Thoracic aorta (tissue), 2 donors: ENCODE results near the gene RPE. TPM values are rescaled to one million over a fixed set of nuclear protein-coding genes. Genes with fewer than 3 reads are reported as not detected.

ENCODE experiments used
- ATAC-seq: fragments of 150-250 bp; one replicate; pipeline ENCODE4 v1.8.0; 2017; ENCODE audit warnings: low read depth; ENCODE audit not compliant: insufficient number of reproducible peaks, low FRiP score
- DNase-seq: peaks from one replicate; pipeline ENCODE4 v3.0.0-alpha.2; 2020; ENCODE audit warnings: low spot score
- H3K27ac ChIP-seq, 2 donors: fragments of 200-600 bp; sonication (generic); 1 replicate in 1 of 2; 2 replicates in 1 of 2; pipeline ENCODE4 v1.5.1; 2016; ENCODE audit warnings: mild to moderate bottlenecking in 2 of 2, moderate library complexity in 2 of 2
- H3K27me3 ChIP-seq: fragments of 200-600 bp; sonication (generic); replicated peaks from 2 replicates; pipeline ENCODE4 v1.6.0; 2016; ENCODE audit warnings: mild to moderate bottlenecking; ENCODE audit not compliant: insufficient read depth
- H3K36me3 ChIP-seq: fragments of 200-600 bp; sonication (generic); one replicate; pipeline ENCODE4 v1.5.1; 2016
- H3K4me1 ChIP-seq, 2 donors: fragments of 200-600 bp; sonication (generic); 1 replicate in 1 of 2; 2 replicates in 1 of 2; pipeline versions ENCODE4 v1.5.1 to v1.6.0; 2016; ENCODE audit warnings: low read depth in 2 of 2, mild to moderate bottlenecking in 1 of 2; ENCODE audit not compliant: control insufficient read depth in 1 of 2
- H3K4me3 ChIP-seq: fragments of 200-600 bp; sonication (generic); 2 replicates; pipeline ENCODE4 v1.5.1; 2016; ENCODE audit warnings: mild to moderate bottlenecking
- H3K9me3 ChIP-seq: fragments of 200-600 bp; sonication (generic); 2 replicates; pipeline ENCODE4 v1.5.1; 2016
- CTCF ChIP-seq: fragments of 200-600 bp; sonication (generic); IDR thresholded peaks from one replicate; pipeline ENCODE4 v1.5.1; 2019; ENCODE audit warnings: antibody characterized with exemption
- total RNA-seq, 2 donors: library from RNA; depleted of rRNA; stranded (reverse); fragments of >200 nt; gene quantifications; one replicate each; pipeline versions ENCODE4 v1.1.0 to v1.2.3, GENCODE V29; 2016

RPE gene
- total RNA-seq, 2 donors from 2014 or later, result 27.1 to 84.9 TPM

GRCh38 chr2:209960676-209961630 is 41.5 kb upstream of the RPE start:
- TF ChIP-seq CTCF, result peak; percentile 45
- no peak overlapping the region for H3K27ac ChIP-seq
- peaks cover 0 to 8% of the 10 kb centered on the region in 2 donors for H3K4me1 ChIP-seq
- H3K9me3 ChIP-seq, result no peaks in the 10 kb centered on the region
- no peak overlapping the region for H3K4me3 ChIP-seq
- H3K36me3 ChIP-seq, result no peaks in the 10 kb centered on the region
- ATAC-seq (no peak), DNase-seq (no peak)
- H3K27me3 ChIP-seq, result no peaks in the 10 kb centered on the region

GRCh38 chr2:209965723-209966122 is 36.7 kb upstream of the RPE start:
- no peaks in the 10 kb centered on the region for H3K4me1 ChIP-seq

GRCh38 chr2:209969692-209970091 is 32.7 kb upstream of the RPE start:
- no peaks in the 10 kb centered on the region for H3K4me1 ChIP-seq
- H3K27ac ChIP-seq, result no peak overlapping the region
- DNase-seq, result no peak
- no peaks in the 10 kb centered on the region for H3K36me3 ChIP-seq
- no peaks in the 10 kb centered on the region for H3K9me3 ChIP-seq
- no peak overlapping the region for H3K4me3 ChIP-seq
- no peaks in the 10 kb centered on the region for H3K27me3 ChIP-seq
- no peak for TF ChIP-seq CTCF
- no peak for ATAC-seq

More at GRCh38 chr2:209965723-209966122, 36.7 kb upstream of the RPE start:
- ATAC-seq (no peak), DNase-seq (no peak)
- Histone ChIP-seq H3K27ac (no peak overlapping the region), H3K4me3 (no peak overlapping the region), H3K9me3 (no peaks in the 10 kb centered on the region), H3K27me3 (no peaks in the 10 kb centered on the region), H3K36me3 (no peaks in the 10 kb centered on the region)
- TF ChIP-seq CTCF, result no peak

GRCh38 chr2:209970271-209970670 is 32.2 kb upstream of the RPE start:
- Histone ChIP-seq H3K9me3 (no peaks in the 10 kb centered on the region), H3K27ac (no peak overlapping the region), H3K4me3 (no peak overlapping the region), H3K4me1 (no peaks in the 10 kb centered on the region), H3K27me3 (no peaks in the 10 kb centered on the region), H3K36me3 (no peaks in the 10 kb centered on the region)
- ATAC-seq, result no peak
- no peak for DNase-seq
- TF ChIP-seq CTCF, result no peak

GRCh38 chr2:209970711-209971110 is 31.7 kb upstream of the RPE start:
- no peak for TF ChIP-seq CTCF
- no peaks in the 10 kb centered on the region for H3K27me3 ChIP-seq
- no peaks in the 10 kb centered on the region for H3K9me3 ChIP-seq
- H3K27ac ChIP-seq, result no peak overlapping the region
- no peaks in the 10 kb centered on the region for H3K4me1 ChIP-seq
- H3K36me3 ChIP-seq, result no peaks in the 10 kb centered on the region
- ATAC-seq (no peak), DNase-seq (no peak)
- H3K4me3 ChIP-seq, result no peak overlapping the region
